PC-3 (cell line): ENCODE results near the gene MOCS1. TPM values are rescaled to one million over a fixed set of nuclear protein-coding genes. Genes with fewer than 3 reads are reported as not detected.

Experiments used
- ATAC-seq: fragments of 200-7000 bp; cut with Tn5 transposase; 2 replicates; pipeline ENCODE4 v1.9.1; 2020; ENCODE audit warnings: mild to moderate bottlenecking, moderate library complexity
- BruUV-seq: library from RNA; stranded (reverse); fragments of 400-500 nt; replicated peaks from 2 replicates; lab custom pipeline; 2021; lab: Mats Ljungman, UMichigan
- CTCF ChIA-PET: fragments of 300-600 bp; sonication (Branson Sonifier 250); formaldehyde crosslinking; loops from one replicate; lab custom pipeline; 2022; ENCODE audit warnings: antibody characterized with exemption; lab: Charles Lee
- POLR2A ChIA-PET: fragments of 300-600 bp; sonication (Branson Sonifier 250); formaldehyde crosslinking; loops from one replicate; lab custom pipeline; 2022; ENCODE audit warnings: antibody characterized with exemption; ENCODE audit not compliant: unreplicated experiment; lab: Charles Lee
- DNase-seq: peaks from one replicate; pipeline ENCODE4 v3.0.0-alpha.2; 2015
- H2AFZ ChIP-seq: fragments of 300-600 bp; sonication (generic); 2 replicates; pipeline ENCODE4 v1.6.0; 2016; ENCODE audit warnings: antibody characterized with exemption, low read length
- H3F3A ChIP-seq: fragments of 300-600 bp; sonication (generic); one replicate; pipeline ENCODE4 v1.6.0; 2017; ENCODE audit warnings: antibody characterized with exemption, low read length, control low read depth, mild to moderate bottlenecking; ENCODE audit not compliant: unreplicated experiment
- H3K27ac ChIP-seq: fragments of 300-600 bp; sonication (generic); 2 replicates; pipeline ENCODE4 v1.5.1; 2016; ENCODE audit warnings: mild to moderate bottlenecking, low read length
- H3K27me3 ChIP-seq: fragments of 300-600 bp; sonication (generic); 2 replicates; pipeline ENCODE4 v1.6.1; 2016; ENCODE audit warnings: low read length, mixed read lengths
- H3K36me3 ChIP-seq: fragments of 300-600 bp; sonication (generic); 2 replicates; pipeline ENCODE4 v1.6.1; 2016; ENCODE audit warnings: low read depth, mixed run types, low read length, mixed read lengths
- H3K4me1 ChIP-seq: fragments of 300-600 bp; sonication (generic); 2 replicates; pipeline ENCODE4 v1.5.1; 2016; ENCODE audit warnings: low read length; ENCODE audit not compliant: insufficient read depth
- H3K4me2 ChIP-seq: fragments of 300-600 bp; sonication (generic); 2 replicates; pipeline ENCODE4 v1.6.0; 2016; ENCODE audit warnings: low read length
- H3K4me3 ChIP-seq: fragments of 300-600 bp; sonication (generic); 2 replicates; pipeline ENCODE4 v1.5.1; 2016; ENCODE audit warnings: mild to moderate bottlenecking, low read length, mixed read lengths
- H3K79me2 ChIP-seq: fragments of 300-600 bp; sonication (generic); 2 replicates; pipeline ENCODE4 v1.6.1; 2017; ENCODE audit warnings: low read length, mixed read lengths
- H3K9ac ChIP-seq: fragments of 300-600 bp; sonication (generic); 2 replicates; pipeline ENCODE4 v1.6.0; 2016; ENCODE audit warnings: mild to moderate bottlenecking, low read length
- H3K9me2 ChIP-seq: fragments of 300-600 bp; sonication (generic); replicated peaks from 2 replicates; pipeline ENCODE4 v1.6.1; 2016; ENCODE audit warnings: mixed run types, low read length, mixed read lengths
- H3K9me3 ChIP-seq: fragments of 300-600 bp; sonication (generic); 2 replicates; pipeline ENCODE4 v1.6.1; 2016; ENCODE audit warnings: low read length, mixed read lengths
- H4K20me1 ChIP-seq: fragments of 300-600 bp; sonication (generic); 2 replicates; pipeline ENCODE4 v1.6.1; 2016; ENCODE audit warnings: low read length, mixed read lengths
- EZH2 ChIP-seq: fragments of 300-600 bp; sonication (generic); IDR thresholded peaks from one replicate; pipeline ENCODE4 v1.6.1; 2017; ENCODE audit warnings: antibody characterized with exemption, mild to moderate bottlenecking, low read length; ENCODE audit not compliant: unreplicated experiment
- EZH2phosphoT487 ChIP-seq: fragments of 300-600 bp; sonication (generic); IDR thresholded peaks from 2 replicates; pipeline ENCODE4 v1.6.1; 2018; ENCODE audit warnings: mild to moderate bottlenecking, antibody characterized with exemption, low read length, borderline replicate concordance
- intact Hi-C: fragments of 100-400 bp; cut with micrococcal nuclease; formaldehyde crosslinking; loops from 2 replicates; pipeline ENCODE4 v1.9.0; 2023
- total RNA-seq: library from RNA; depleted of rRNA; stranded (reverse); fragments of >200 nt; gene quantifications from 2 replicates; pipeline ENCODE4 v1.2.3, GENCODE V29; 2014
- TF ChIP-seq, protein P1 (sequence below): fragments of 300-600 bp; sonication (generic); conservative IDR thresholded peaks from 2 replicates; pipeline ENCODE4 v1.5.1; 2017; ENCODE audit warnings: antibody characterized with exemption, low read depth, mild to moderate bottlenecking, low read length

The MOCS1 gene
- total RNA-seq, 1 experiment from 2014 or later, result 6.0 TPM

DNA sequence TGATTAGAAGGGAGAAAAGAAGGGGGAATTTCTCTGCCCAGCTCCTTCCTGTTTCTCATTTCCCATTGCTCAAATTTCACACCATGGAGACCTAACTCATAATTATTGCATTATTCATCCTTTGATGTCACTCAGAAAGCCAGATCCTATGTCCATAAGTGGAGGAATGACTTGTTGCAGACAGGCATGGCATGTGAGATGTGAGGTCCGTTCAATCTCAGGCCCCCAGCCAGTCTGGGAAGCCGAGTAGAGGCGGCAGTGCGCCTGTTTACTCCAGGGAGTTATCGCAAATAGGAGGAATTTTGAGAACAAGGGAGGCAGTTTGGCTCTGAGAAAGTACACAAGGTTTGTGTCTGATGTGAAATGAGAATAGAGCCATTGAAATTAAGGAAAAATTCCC is 26.9 kb upstream of the MOCS1 start:
- ATAC-seq (no peak), DNase-seq (no peak)
- Histone ChIP-seq H3F3A (no peaks in the 10 kb centered on the region), H2AFZ (no peak overlapping the region), H3K4me3 (no peak overlapping the region), H3K27ac (no peak overlapping the region), H3K36me3 (no peaks in the 10 kb centered on the region), H3K27me3 (peaks cover 5% of the 10 kb centered on the region; the same call in 1 of the 2 replicates), H3K4me2 (no peak overlapping the region), H3K79me2 (no peaks in the 10 kb centered on the region), H3K4me1 (no peaks in the 10 kb centered on the region), H3K9me3 (no peaks in the 10 kb centered on the region), H4K20me1 (no peaks in the 10 kb centered on the region), H3K9ac (no peak overlapping the region), H3K9me2 (0 out of 2 replicates have a peak, but pooled peaks cover 3% of the 10 kb centered on the region)
- no TSS peak for BruUV-seq
- intact Hi-C loops, result no loop called here
- POLR2A ChIA-PET, result no interaction called here
- TF ChIP-seq, protein P1, sequence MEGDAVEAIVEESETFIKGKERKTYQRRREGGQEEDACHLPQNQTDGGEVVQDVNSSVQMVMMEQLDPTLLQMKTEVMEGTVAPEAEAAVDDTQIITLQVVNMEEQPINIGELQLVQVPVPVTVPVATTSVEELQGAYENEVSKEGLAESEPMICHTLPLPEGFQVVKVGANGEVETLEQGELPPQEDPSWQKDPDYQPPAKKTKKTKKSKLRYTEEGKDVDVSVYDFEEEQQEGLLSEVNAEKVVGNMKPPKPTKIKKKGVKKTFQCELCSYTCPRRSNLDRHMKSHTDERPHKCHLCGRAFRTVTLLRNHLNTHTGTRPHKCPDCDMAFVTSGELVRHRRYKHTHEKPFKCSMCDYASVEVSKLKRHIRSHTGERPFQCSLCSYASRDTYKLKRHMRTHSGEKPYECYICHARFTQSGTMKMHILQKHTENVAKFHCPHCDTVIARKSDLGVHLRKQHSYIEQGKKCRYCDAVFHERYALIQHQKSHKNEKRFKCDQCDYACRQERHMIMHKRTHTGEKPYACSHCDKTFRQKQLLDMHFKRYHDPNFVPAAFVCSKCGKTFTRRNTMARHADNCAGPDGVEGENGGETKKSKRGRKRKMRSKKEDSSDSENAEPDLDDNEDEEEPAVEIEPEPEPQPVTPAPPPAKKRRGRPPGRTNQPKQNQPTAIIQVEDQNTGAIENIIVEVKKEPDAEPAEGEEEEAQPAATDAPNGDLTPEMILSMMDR, result no peak
- no peak for TF ChIP-seq EZH2phosphoT487
- TF ChIP-seq EZH2, result no peak
- CTCF ChIA-PET, result no interaction called here

DNA sequence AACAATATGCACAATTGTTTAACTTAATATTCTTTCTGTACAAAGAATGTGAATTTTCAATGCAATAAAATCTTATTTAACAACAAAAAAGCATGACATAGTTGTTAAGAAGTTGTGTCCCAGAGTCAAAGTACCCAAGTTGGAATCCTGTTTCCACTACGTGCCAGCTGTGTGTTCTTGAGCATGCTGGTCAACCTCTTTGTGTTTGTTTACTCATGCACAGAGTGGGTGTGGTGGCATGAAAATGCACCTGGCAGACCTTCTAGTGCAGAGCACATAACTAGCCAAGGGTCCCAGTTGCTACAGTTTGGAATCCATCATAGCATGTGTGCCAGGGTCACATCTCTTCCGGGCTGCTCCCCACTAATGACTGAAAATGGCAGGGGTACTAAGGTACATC is 24.7 kb upstream of the MOCS1 start:
- ATAC-seq, result no peak

DNA sequence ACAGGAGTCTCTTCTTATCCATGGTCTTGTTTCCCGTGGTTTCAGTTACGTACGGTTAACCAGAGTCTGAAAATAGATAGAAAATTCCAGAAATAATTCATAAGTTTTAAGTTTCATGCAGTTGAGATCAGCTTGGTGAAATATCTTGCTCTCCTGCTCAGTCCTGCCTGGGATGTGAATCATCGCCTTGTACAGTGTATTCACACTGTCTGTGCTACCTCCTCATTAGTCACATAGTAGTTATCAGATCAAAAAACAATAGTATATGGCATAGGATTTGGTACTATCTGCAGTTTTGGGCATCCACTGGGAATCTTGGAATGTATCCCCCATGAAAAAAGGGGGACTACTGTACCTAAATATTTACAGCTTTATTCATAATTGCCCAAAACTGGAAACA is 22.7 kb upstream of the MOCS1 start:
- Histone ChIP-seq H3K9ac (no peak overlapping the region), H3K9me3 (no peaks in the 10 kb centered on the region; the same call in 1 of the 2 replicates), H3K79me2 (no peaks in the 10 kb centered on the region), H3K4me1 (no peaks in the 10 kb centered on the region), H3K4me3 (no peak overlapping the region), H3K9me2 (no peaks in the 10 kb centered on the region), H3K27me3 (no peaks in the 10 kb centered on the region), H4K20me1 (no peaks in the 10 kb centered on the region), H3K36me3 (no peaks in the 10 kb centered on the region), H3K4me2 (no peak overlapping the region), H2AFZ (no peak overlapping the region), H3K27ac (no peak overlapping the region), H3F3A (no peaks in the 10 kb centered on the region)
- no peak for TF ChIP-seq EZH2phosphoT487
- ChIA-PET CTCF (no interaction called here), POLR2A (no interaction called here)
- no peak for DNase-seq
- intact Hi-C loops, result no loop called here
- BruUV-seq, result no TSS peak
- ATAC-seq, result no peak

More for the DNA sequence above, 24.7 kb upstream of the MOCS1 start:
- Histone ChIP-seq H4K20me1 (no peaks in the 10 kb centered on the region), H3K9me2 (0 out of 2 replicates have a peak, but pooled peaks cover 3% of the 10 kb centered on the region), H3K4me3 (no peak overlapping the region), H3K36me3 (no peaks in the 10 kb centered on the region), H2AFZ (no peak overlapping the region), H3K4me2 (no peak overlapping the region), H3K4me1 (no peaks in the 10 kb centered on the region), H3F3A (no peaks in the 10 kb centered on the region), H3K9ac (no peak overlapping the region), H3K27ac (no peak overlapping the region), H3K27me3 (no peaks in the 10 kb centered on the region), H3K9me3 (no peaks in the 10 kb centered on the region), H3K79me2 (no peaks in the 10 kb centered on the region)
- intact Hi-C loops, result no loop called here
- DNase-seq, result no peak
- TF ChIP-seq EZH2phosphoT487, result no peak
- TF ChIP-seq EZH2, result no peak
- TF ChIP-seq, protein P1, result no peak
- no TSS peak for BruUV-seq
- ChIA-PET CTCF (no interaction called here), POLR2A (no interaction called here)
